Bronchial epithelial cell (primary cell): ENCODE data around the gene RELT. TPM values are rescaled to one million over a fixed set of nuclear protein-coding genes. Genes with fewer than 3 reads are reported as not detected.

Source experiments
- DNase-seq: peaks from one replicate; pipeline ENCODE4 v3.0.0-alpha.2; 2010; ENCODE audit warnings: low read depth
- FAIRE-seq: peaks from 2 replicates; lab custom pipeline; 2011; peaks lifted over from hg19 to GRCh38; lab: Jason Lieb, UNC
- H3K27me3 ChIP-seq: 2 replicates; pipeline ENCODE4 v1.5.1; 2011; ENCODE audit warnings: low read length; ENCODE audit not compliant: control insufficient read depth, insufficient read depth
- H3K36me3 ChIP-seq: 2 replicates; pipeline ENCODE4 v1.5.1; 2011; ENCODE audit warnings: low read length; ENCODE audit not compliant: control insufficient read depth, insufficient read depth
- H3K4me3 ChIP-seq: 2 replicates; pipeline ENCODE4 v1.5.1; 2011; ENCODE audit warnings: mild to moderate bottlenecking, low read depth, low read length, control low read depth
- total RNA-seq: library from RNA; depleted of rRNA; stranded (reverse); fragments of >200 nt; gene quantifications from 2 replicates; pipeline ENCODE4 v1.2.1, GENCODE V29; 2014
- TF ChIP-seq, protein P1 (sequence below): IDR thresholded peaks from 2 replicates; pipeline ENCODE4 v1.5.1; 2011; ENCODE audit warnings: mild to moderate bottlenecking, moderate library complexity, low read length, control low read depth, inconsistent platforms; ENCODE audit not compliant: insufficient read depth, severe bottlenecking

The RELT gene
- total RNA-seq, 1 donor from 2014 or later: 3.4 TPM

DNA sequence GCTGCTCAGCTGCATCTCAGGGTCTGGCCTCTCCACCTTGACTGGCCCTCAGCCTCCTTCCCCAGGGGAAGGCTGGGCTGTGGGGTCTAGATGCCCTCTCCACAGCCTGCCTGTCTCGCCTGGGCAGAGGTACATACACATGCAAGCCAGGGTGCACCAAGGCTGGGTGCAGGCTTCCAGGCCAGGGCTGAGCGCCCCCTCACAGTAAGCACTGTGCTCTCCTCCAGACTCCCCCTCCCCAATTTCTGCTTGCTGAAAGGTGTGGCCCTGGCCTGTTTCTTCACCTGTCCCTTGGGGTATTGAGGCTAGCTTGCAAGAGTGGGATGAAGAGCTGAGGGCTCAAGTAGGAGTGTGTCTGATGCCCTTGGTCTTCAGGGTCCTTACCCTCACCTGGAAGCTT lies 22.5 kb downstream of the RELT start:
- FAIRE-seq: no peak
- H3K27me3 ChIP-seq: no peaks in the 10 kb centered on the region

DNA sequence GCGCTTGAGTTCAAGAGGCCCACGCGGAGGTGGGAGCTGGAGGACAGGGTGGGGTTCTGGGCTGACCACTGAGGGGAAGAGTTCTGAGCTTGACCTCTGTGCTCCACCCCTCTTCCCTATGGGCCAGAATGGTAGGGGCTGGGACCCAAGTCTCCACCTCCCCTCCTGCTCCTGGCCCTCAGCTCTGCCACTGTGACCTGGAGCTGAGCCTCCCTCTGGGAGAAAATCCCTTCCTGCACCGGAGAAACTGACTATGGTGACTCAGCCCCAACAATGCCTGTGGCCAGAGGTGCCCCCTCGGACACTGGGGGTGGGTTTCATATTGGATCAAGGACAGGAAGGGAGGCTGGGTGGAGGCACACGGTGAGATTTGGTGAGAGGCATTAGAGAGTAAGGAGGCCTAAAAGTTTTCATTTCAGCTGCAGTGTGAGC lies 23.0 kb downstream of the RELT start:
- DNase-seq: no peak
- TF ChIP-seq, protein P1, sequence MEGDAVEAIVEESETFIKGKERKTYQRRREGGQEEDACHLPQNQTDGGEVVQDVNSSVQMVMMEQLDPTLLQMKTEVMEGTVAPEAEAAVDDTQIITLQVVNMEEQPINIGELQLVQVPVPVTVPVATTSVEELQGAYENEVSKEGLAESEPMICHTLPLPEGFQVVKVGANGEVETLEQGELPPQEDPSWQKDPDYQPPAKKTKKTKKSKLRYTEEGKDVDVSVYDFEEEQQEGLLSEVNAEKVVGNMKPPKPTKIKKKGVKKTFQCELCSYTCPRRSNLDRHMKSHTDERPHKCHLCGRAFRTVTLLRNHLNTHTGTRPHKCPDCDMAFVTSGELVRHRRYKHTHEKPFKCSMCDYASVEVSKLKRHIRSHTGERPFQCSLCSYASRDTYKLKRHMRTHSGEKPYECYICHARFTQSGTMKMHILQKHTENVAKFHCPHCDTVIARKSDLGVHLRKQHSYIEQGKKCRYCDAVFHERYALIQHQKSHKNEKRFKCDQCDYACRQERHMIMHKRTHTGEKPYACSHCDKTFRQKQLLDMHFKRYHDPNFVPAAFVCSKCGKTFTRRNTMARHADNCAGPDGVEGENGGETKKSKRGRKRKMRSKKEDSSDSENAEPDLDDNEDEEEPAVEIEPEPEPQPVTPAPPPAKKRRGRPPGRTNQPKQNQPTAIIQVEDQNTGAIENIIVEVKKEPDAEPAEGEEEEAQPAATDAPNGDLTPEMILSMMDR: no peak
- FAIRE-seq: no peak

More for the DNA sequence above, 22.5 kb downstream of the RELT start:
- Histone ChIP-seq H3K36me3 (peaks cover 15% of the 10 kb centered on the region), H3K4me3 (no peak overlapping the region)
- no peak for DNase-seq
- TF ChIP-seq, protein P1: no peak

DNA sequence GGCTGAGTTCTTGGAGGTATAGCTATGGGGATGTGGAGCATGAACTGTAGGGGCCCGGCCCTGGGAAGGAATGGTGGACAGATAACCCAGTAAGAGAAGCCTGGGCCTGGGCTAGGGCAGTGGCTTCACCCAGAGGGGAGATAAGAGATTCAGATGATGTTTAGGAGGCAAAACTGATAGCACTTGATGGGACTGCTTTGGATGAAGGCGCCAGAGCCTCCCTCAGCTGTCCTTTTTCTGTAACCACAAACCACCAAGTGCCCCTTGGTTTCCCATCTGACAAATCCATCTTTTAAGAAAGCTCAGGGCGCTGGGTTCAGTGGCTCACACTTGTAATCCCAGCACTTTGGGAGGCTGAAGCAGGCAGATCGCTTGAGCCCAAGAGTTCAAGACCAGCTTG lies 23.4 kb downstream of the RELT start:
- FAIRE-seq: no peak
- TF ChIP-seq, protein P1: no peak
- DNase-seq: no peak
- Histone ChIP-seq H3K4me3 (no peak overlapping the region), H3K27me3 (no peaks in the 10 kb centered on the region), H3K36me3 (peaks cover 12% of the 10 kb centered on the region)

More for the DNA sequence above, 23.0 kb downstream of the RELT start:
- Histone ChIP-seq H3K27me3 (no peaks in the 10 kb centered on the region), H3K4me3 (no peak overlapping the region), H3K36me3 (peaks cover 15% of the 10 kb centered on the region)

DNA sequence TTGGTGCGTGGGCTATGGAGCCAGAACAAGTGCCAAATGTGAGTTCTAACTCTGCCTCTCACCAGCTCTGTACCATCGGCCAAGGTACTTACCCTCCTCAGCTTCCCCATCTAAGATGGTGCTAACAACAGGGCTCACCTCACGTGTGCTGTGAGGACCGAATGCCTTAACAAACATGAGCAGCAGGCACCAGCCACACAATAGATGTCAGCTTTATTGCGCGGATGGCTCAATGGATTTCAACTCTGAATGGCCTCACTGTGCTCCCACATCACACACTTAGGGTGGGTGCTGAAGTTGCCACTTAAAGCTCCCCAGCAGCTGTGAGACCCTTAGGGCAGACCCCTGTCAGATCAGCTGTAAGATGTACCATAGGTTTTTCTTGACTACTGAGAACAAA lies 24.1 kb downstream of the RELT start:
- Histone ChIP-seq H3K36me3 (peaks cover 10% of the 10 kb centered on the region), H3K4me3 (no peak overlapping the region), H3K27me3 (no peaks in the 10 kb centered on the region)
- TF ChIP-seq, protein P1: no peak
- FAIRE-seq (no peak), DNase-seq (no peak)

DNA sequence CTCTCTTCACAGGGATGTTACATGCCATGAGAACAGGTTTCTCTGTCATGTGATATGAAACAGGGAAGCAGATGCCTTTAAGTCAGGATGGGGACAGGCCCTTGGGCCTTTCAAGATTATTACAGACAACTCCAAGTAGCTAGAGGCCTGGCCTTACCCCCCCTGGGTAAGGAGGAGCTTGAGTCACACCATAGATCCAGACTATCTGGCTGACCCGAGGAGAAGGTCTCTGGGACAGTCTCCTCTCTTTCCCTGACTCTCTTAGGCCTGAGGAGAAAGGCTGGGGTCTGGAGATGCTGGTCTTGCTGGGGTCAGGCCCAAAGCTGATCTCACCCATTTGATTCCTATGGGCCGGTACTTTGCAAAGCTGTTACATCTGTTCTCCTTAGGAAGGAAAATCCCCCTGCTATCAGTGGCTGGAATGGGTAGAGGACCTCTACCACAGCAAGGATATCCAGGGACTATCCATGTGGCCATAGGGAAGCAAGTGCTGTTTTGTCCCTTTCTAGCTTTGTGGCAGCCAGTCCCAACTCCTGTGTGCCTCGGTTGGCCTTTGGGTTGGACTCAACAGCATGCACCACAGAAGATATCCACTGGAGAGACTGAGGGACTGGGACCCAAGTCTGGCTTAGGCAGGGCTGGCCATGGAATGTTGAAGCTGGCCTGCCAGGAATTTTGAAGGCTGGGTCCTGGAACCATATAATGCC lies 25.2 kb downstream of the RELT start:
- no peaks in the 10 kb centered on the region for H3K27me3 ChIP-seq
- H3K36me3 ChIP-seq: peaks cover 8% of the 10 kb centered on the region
- TF ChIP-seq, protein P1: no peak
- no peak overlapping the region for H3K4me3 ChIP-seq
- DNase-seq: no peak
- no peak for FAIRE-seq
